Measurements from ENCODE around the gene UBE3A. TPM values are rescaled to one million over a fixed set of nuclear protein-coding genes. Genes with fewer than 3 reads are reported as not detected.

UBE3A gene
- polyA plus RNA-seq, 1 of the 3 experiments (the other 2 are of a cell fraction), result 9.7 TPM

GRCh38 chr15:25416693-25417092, 22.1 kb downstream of the UBE3A start (continued):
- TF ChIP-seq NFIC (IDR thresholded peaks at IDR 0.05; ENCODE audit: borderline replicate concordance), result no peak
- TF ChIP-seq, protein P1, sequence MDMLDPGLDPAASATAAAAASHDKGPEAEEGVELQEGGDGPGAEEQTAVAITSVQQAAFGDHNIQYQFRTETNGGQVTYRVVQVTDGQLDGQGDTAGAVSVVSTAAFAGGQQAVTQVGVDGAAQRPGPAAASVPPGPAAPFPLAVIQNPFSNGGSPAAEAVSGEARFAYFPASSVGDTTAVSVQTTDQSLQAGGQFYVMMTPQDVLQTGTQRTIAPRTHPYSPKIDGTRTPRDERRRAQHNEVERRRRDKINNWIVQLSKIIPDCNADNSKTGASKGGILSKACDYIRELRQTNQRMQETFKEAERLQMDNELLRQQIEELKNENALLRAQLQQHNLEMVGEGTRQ (IDR thresholded peaks at IDR 0.05; ENCODE audit: borderline replicate concordance, low read depth, low read length), result no peak
- TF ChIP-seq RXRA (IDR thresholded peaks at IDR 0.05; ENCODE audit: borderline replicate concordance, low read depth), result no peak
- TF ChIP-seq SIN3A (IDR thresholded peaks at IDR 0.05; ENCODE audit: borderline replicate concordance, low read depth, low read length), result no peak
- TF ChIP-seq NRF1 (IDR thresholded peaks at IDR 0.05; ENCODE audit: low read depth, low read length), result no peak
- no peak for TF ChIP-seq RAD21 (IDR thresholded peaks at IDR 0.05; ENCODE audit: low read length)
- TF ChIP-seq ZBTB33 (IDR thresholded peaks at IDR 0.05; ENCODE audit: borderline replicate concordance, low read depth), result no peak
- no peak for TF ChIP-seq FOXM1 (IDR thresholded peaks at IDR 0.05; ENCODE audit: low read depth)

DNA sequence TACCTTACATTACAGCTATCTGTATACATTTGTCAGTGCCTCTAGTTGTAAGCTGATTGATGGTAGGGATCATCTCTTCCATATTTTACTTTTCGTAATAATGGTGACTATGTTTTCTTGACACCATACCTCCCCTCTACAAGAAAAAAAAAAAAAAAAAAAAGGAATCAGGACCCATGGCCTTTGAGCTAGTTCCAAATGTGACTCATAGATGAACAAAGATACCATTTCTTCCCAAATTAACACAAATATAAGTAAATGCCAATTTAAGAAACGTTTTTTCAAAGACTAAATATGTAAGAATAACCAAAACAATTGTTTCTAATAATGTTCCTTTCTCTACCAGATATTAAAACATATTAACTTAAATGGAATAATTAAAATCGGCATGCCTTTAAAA, 23.1 kb downstream of the UBE3A start:
- no peak for DNase-seq
- Histone ChIP-seq H3K9me2 (no peaks in the 10 kb centered on the region), H3K4me2 (no peak overlapping the region), H3K27ac (ENCODE audit: low read depth in 2 of 2, low read length in 1 of 2) (no peak overlapping the region), H3K36me3 (replicated peaks in 1 of 2; ENCODE audit: control insufficient read depth in 1 of 2, insufficient read depth in 2 of 2, low read length in 1 of 2) (peaks cover 2 to 27% of the 10 kb centered on the region in 2 experiments), H2AFZ (ENCODE audit: low read depth) (no peak overlapping the region), H3F3A (replicated peaks; ENCODE audit: insufficient read depth) (no peaks in the 10 kb centered on the region), H3K27me3 (ENCODE audit: insufficient read depth) (no peaks in the 10 kb centered on the region), H3K9ac (no peak overlapping the region), H3K79me2 (ENCODE audit: insufficient read depth) (peaks cover 100% of the 10 kb centered on the region), H4K20me1 (ENCODE audit: insufficient read depth) (peaks cover 85% of the 10 kb centered on the region), H3K4me3 (ENCODE audit: low read depth in 2 of 2, low read length in 1 of 2) (no peak overlapping the region), H3K4me1 (ENCODE audit: control insufficient read depth in 1 of 2, insufficient read depth in 2 of 2, low read depth in 1 of 2, low read length in 1 of 2) (no peaks in the 10 kb centered on the region), H3K9me3 (peaks cover 4% of the 10 kb centered on the region; the same call in 1 of the 2 replicates)
- ChIA-PET POLR2A (no interaction called here), CTCF (interaction anchor here (1.0 kb wide), 1 partner anchor 11 kb away, joined by 3 read pairs; no protein-coding TSS in a partner anchor)
- 84% methylated on average over 3 of the region's 3 CpGs for WGBS (ENCODE audit: low lambda C conversion rate)
- TF ChIP-seq MEF2A (IDR thresholded peaks at IDR 0.05; ENCODE audit: borderline replicate concordance, low read depth) (no peak), GATA2 (CRISPR knock-in tag; IDR thresholded peaks at IDR 0.05) (no peak), MXI1 (IDR thresholded peaks at IDR 0.05; ENCODE audit: low read depth, low read length) (no peak)

DNA sequence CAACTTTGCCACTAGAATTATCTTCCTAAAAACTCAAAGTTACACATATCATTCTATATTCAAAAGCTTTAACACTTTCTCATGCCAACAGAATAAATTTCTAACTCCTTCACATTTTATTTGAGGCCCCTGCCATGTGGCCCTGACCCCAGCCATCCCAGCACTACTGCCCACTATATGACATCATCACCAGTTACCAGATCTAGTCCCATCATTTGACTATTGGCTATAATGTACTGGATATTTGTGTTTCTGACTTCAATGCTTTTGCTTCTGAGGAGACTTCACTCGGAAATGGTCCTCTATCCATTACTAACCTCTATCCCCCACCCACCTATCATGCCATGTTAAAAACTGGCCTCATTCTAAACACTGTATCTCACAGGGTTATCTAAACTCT, 23.6 kb downstream of the UBE3A start:
- no peak for DNase-seq
- H3K9me2 ChIP-seq, result no peaks in the 10 kb centered on the region
- peaks cover 85% of the 10 kb centered on the region for H4K20me1 ChIP-seq (ENCODE audit: insufficient read depth)
- H3K4me1 ChIP-seq (ENCODE audit: control insufficient read depth in 1 of 2, insufficient read depth in 2 of 2, low read depth in 1 of 2, low read length in 1 of 2), result no peaks in the 10 kb centered on the region
- POLR2A ChIA-PET, result no interaction called here
- CTCF ChIA-PET, result interaction anchor here (1.0 kb wide), 1 partner anchor 11 kb away, joined by 3 read pairs; no protein-coding TSS in a partner anchor
- peaks cover 100% of the 10 kb centered on the region for H3K79me2 ChIP-seq (ENCODE audit: insufficient read depth)
- H3K4me3 ChIP-seq (ENCODE audit: low read depth in 2 of 2, low read length in 1 of 2), result no peak overlapping the region
- no peak overlapping the region for H3K4me2 ChIP-seq
- no peaks in the 10 kb centered on the region for H3K27me3 ChIP-seq (ENCODE audit: insufficient read depth)
- H3K27ac ChIP-seq (ENCODE audit: low read depth in 2 of 2, low read length in 1 of 2), result no peak overlapping the region
- H3K9ac ChIP-seq, result no peak overlapping the region
- peaks cover 2 to 27% of the 10 kb centered on the region in 2 experiments for H3K36me3 ChIP-seq (replicated peaks in 1 of 2; ENCODE audit: control insufficient read depth in 1 of 2, insufficient read depth in 2 of 2, low read length in 1 of 2)
- H3K9me3 ChIP-seq, result peaks cover 4% of the 10 kb centered on the region; the same call in 1 of the 2 replicates
- H3F3A ChIP-seq (replicated peaks; ENCODE audit: insufficient read depth), result no peaks in the 10 kb centered on the region
- H2AFZ ChIP-seq (ENCODE audit: low read depth), result no peak overlapping the region
- WGBS (ENCODE audit: low lambda C conversion rate), result 95% methylated on average over 1 of the region's 1 CpG
- TF ChIP-seq FOXJ3 (CRISPR knock-in tag; IDR thresholded peaks at IDR 0.05), result no peak
- no peak for TF ChIP-seq TAF1 (IDR thresholded peaks at IDR 0.05; ENCODE audit: borderline replicate concordance, low read depth, low read length)
- TF ChIP-seq, protein P1 (IDR thresholded peaks at IDR 0.05; ENCODE audit: borderline replicate concordance, low read depth, low read length), result no peak
- no peak for TF ChIP-seq TEAD4 (IDR thresholded peaks at IDR 0.05; ENCODE audit: borderline replicate concordance, insufficient read depth)
- no peak for TF ChIP-seq ELF1 (IDR thresholded peaks at IDR 0.05)
- no peak for TF ChIP-seq CHD2 (IDR thresholded peaks at IDR 0.05; ENCODE audit: low read length, partially characterized antibody)
- TF ChIP-seq CTCF (IDR thresholded peaks at IDR 0.05), result no peak
- no peak for TF ChIP-seq GABPA (IDR thresholded peaks at IDR 0.05; ENCODE audit: low read depth)
- no peak for TF ChIP-seq RAD21 (IDR thresholded peaks at IDR 0.05; ENCODE audit: low read length)
- no peak for TF ChIP-seq TCF12 (IDR thresholded peaks at IDR 0.05)
- TF ChIP-seq SMC3 (IDR thresholded peaks at IDR 0.05; ENCODE audit: low read depth, low read length), result no peak
- TF ChIP-seq, protein P2, sequence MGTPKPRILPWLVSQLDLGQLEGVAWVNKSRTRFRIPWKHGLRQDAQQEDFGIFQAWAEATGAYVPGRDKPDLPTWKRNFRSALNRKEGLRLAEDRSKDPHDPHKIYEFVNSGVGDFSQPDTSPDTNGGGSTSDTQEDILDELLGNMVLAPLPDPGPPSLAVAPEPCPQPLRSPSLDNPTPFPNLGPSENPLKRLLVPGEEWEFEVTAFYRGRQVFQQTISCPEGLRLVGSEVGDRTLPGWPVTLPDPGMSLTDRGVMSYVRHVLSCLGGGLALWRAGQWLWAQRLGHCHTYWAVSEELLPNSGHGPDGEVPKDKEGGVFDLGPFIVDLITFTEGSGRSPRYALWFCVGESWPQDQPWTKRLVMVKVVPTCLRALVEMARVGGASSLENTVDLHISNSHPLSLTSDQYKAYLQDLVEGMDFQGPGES (IDR thresholded peaks at IDR 0.05; ENCODE audit: low read depth, low read length), result no peak

Data from SK-N-SH (cell line).